MG63 (cell line): ENCODE data around the gene RASSF7. TPM values are rescaled to one million over a fixed set of nuclear protein-coding genes. Genes with fewer than 3 reads are reported as not detected.

Experiments
- total RNA-seq: library from RNA; depleted of rRNA; stranded (reverse); fragments of >200 nt; shearing (Covaris generic); gene quantifications from 2 replicates; pipeline ENCODE4 v1.2.3, GENCODE V29; 2014; ENCODE audit warnings: low replicate concordance; rRNA removed

The RASSF7 gene
- total RNA-seq, 1 experiment from 2014 or later, result 25.8 TPM

Other genes starting within 250 kb of the RASSF7 start
- 26.5 and 62.6 TPM in 2 replicates for gene IFITM1, start 246.9 kb upstream of the RASSF7 start, total RNA-seq
- 62.7 and 85.0 TPM in 2 replicates for gene IFITM3, start 240.1 kb upstream of the RASSF7 start, total RNA-seq
- gene B4GALNT4, start 191.5 kb upstream of the RASSF7 start, total RNA-seq, result 27.5 and 49.8 TPM in 2 replicates
- 7.6 and 24.1 TPM in 2 replicates for gene PKP3, start 166.8 kb upstream of the RASSF7 start, total RNA-seq
- gene SIGIRR, start 146.0 kb upstream of the RASSF7 start, total RNA-seq, result 28.8 and 89.5 TPM in 2 replicates
- not detected in 2 replicates for gene ANO9, start 119.0 kb upstream of the RASSF7 start, total RNA-seq
- gene PTDSS2, start 110.7 kb upstream of the RASSF7 start, total RNA-seq, result 30.2 and 43.3 TPM in 2 replicates
- 556 and 832 TPM in 2 replicates for gene RNH1, start 53.7 kb upstream of the RASSF7 start, total RNA-seq
- 78.8 and 207 TPM in 2 replicates for gene HRAS, start 25.4 kb upstream of the RASSF7 start, total RNA-seq
- 0.63 TPM in 1 of 2 replicates, not detected in the other for gene LRRC56, start 23.4 kb upstream of the RASSF7 start, total RNA-seq
- gene LMNTD2, start 232 bp upstream of the RASSF7 start, total RNA-seq, result 0.20 and 0.30 TPM in 2 replicates
- 35.4 and 55.2 TPM in 2 replicates for gene PHRF1, start 15.5 kb downstream of the RASSF7 start, total RNA-seq
- 9.1 and 10.1 TPM in 2 replicates for gene IRF7, start 55.0 kb downstream of the RASSF7 start, total RNA-seq
- gene CDHR5, start 64.0 kb downstream of the RASSF7 start, total RNA-seq, result not detected in 2 replicates
- not detected in 2 replicates for gene SCT, start 66.2 kb downstream of the RASSF7 start, total RNA-seq
- gene DRD4, start 76.3 kb downstream of the RASSF7 start, total RNA-seq, result not detected in 2 replicates
- gene DEAF1, start 134.3 kb downstream of the RASSF7 start, total RNA-seq, result 14.8 and 34.6 TPM in 2 replicates
- 32.4 and 98.7 TPM in 2 replicates for gene TMEM80, start 134.8 kb downstream of the RASSF7 start, total RNA-seq
- gene EPS8L2, start 145.3 kb downstream of the RASSF7 start, total RNA-seq, result 10.7 and 23.4 TPM in 2 replicates
- 200 and 209 TPM in 2 replicates for gene TALDO1, start 186.5 kb downstream of the RASSF7 start, total RNA-seq
- gene GATD1, start 216.5 kb downstream of the RASSF7 start, total RNA-seq, result 46.1 and 80.1 TPM in 2 replicates
- gene CEND1, start 229.1 kb downstream of the RASSF7 start, total RNA-seq, result not detected in 2 replicates
- 28.6 and 31.3 TPM in 2 replicates for gene SLC25A22, start 237.3 kb downstream of the RASSF7 start, total RNA-seq
- gene PIDD1, start 244.3 kb downstream of the RASSF7 start, total RNA-seq, result 4.9 and 10.8 TPM in 2 replicates
- 770 and 1,105 TPM in 2 replicates for gene RPLP2, start 249.0 kb downstream of the RASSF7 start, total RNA-seq